IPS-NIHi11 (cell line): ENCODE results near the gene LACRT.

ENCODE experiments used
- DNase-seq: peaks from one replicate; pipeline ENCODE4 v3.0.0; 2012; ENCODE audit warnings: mixed read lengths, low spot score

LACRT gene

GRCh38 chr12:54602661-54603060 lies 32.0 kb downstream of the LACRT start:
- no peak for DNase-seq

- no peak for DNase-seq
Measured at GRCh38 chr12:54601841-54602240, 32.9 kb downstream of the LACRT start.

GRCh38 chr12:54598970-54599369 lies 35.7 kb downstream of the LACRT start:
- DNase-seq = no peak

GRCh38 chr12:54596526-54596946 lies 38.2 kb downstream of the LACRT start:
- DNase-seq = peak; percentile 77

- DNase-seq = no peak
Measured at GRCh38 chr12:54595471-54595870, 39.2 kb downstream of the LACRT start.

GRCh38 chr12:54593725-54594124 lies 41.0 kb downstream of the LACRT start:
- DNase-seq = no peak

- DNase-seq = no peak
Measured at GRCh38 chr12:54593135-54593534, 41.6 kb downstream of the LACRT start.

GRCh38 chr12:54592316-54592715 lies 42.4 kb downstream of the LACRT start:
- DNase-seq = no peak

- DNase-seq = no peak
Measured at GRCh38 chr12:54590978-54591591, 43.6 kb downstream of the LACRT start.

- no peak for DNase-seq
Measured at GRCh38 chr12:54589964-54590363, 44.7 kb downstream of the LACRT start.

- no peak for DNase-seq
Measured at GRCh38 chr12:54588890-54589267, 45.8 kb downstream of the LACRT start.

- peak; percentile 93 for DNase-seq
Measured at GRCh38 chr12:54588110-54588889, 46.4 kb downstream of the LACRT start, which contains the start of gene PPP1R1A. Gene PPP1R1A, minus strand, starts transcription at chr12:54588659. Its CDS starts 171 bp downstream, at chr12:54588488.

GRCh38 chr12:54587315-54587873 lies 47.3 kb downstream of the LACRT start:
- no peak for DNase-seq

- DNase-seq = no peak
Measured at GRCh38 chr12:54586620-54587019, 48.1 kb downstream of the LACRT start.

GRCh38 chr12:54585243-54585642 lies 49.5 kb downstream of the LACRT start:
- DNase-seq = no peak

- no peak for DNase-seq
Measured at GRCh38 chr12:54584128-54584527, 50.6 kb downstream of the LACRT start.

GRCh38 chr12:54583726-54584125 lies 51.0 kb downstream of the LACRT start:
- DNase-seq = no peak

GRCh38 chr12:54581412-54581811 lies 53.3 kb downstream of the LACRT start:
- DNase-seq = no peak
